CD4-positive, alpha-beta T cell treated with Interleukin-10 for 1 hour (primary cell): ENCODE results near the gene GUCY1A2.

Experiments used
- DNase-seq: peaks from one replicate; pipeline ENCODE4 v3.0.0-alpha.2; 2020

The GUCY1A2 gene

GRCh38 chr11:106998116-106998915 is 20.0 kb downstream of the GUCY1A2 start:
- DNase-seq = no peak

- no peak for DNase-seq
Measured at GRCh38 chr11:106997227-106997626, 21.0 kb downstream of the GUCY1A2 start.

DNA sequence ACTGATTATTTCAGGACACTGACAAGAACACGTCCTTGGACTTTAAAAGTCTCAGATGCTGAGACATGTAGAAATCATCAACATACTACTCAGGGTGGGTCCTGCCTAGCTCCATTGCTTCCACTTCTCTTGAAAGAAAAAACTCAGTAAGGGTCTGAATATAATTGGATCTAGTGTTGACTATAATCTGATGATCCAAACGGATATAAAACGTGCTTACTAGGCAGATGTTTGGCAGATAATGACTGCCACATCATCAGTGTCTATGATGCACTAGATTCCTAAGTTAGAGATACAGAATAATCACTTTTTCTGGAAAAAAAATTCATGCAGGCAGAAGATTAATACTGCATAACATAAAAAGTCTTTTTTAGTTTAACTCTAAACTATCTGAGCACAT is 21.6 kb downstream of the GUCY1A2 start:
- DNase-seq = no peak

GRCh38 chr11:106990331-106990730 is 27.9 kb downstream of the GUCY1A2 start:
- DNase-seq = no peak

DNA sequence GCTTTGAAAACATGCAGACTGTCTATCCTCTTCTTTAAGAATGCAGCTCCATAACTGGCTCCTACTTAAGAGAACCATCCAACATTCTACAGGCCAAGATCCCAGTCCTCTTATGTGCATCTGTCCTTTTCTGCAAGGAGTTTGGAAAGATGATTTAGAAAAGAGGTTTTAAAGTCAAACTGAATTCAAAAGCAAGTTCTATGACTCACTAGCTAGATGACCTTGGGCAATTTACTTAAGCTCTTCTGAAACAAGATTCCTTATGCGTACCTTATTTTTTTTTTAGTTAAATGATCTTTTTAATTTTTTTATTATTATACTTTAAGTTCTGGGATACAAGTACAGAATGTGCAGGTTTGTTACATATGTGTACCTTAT is 29.2 kb downstream of the GUCY1A2 start:
- no peak for DNase-seq

GRCh38 chr11:106988151-106989077 is 29.9 kb downstream of the GUCY1A2 start:
- no peak for DNase-seq

GRCh38 chr11:106986673-106987072 is 31.6 kb downstream of the GUCY1A2 start:
- no peak for DNase-seq

GRCh38 chr11:106986261-106986660 is 32.0 kb downstream of the GUCY1A2 start:
- no peak for DNase-seq

GRCh38 chr11:106983991-106984390 is 34.3 kb downstream of the GUCY1A2 start:
- no peak for DNase-seq

DNA sequence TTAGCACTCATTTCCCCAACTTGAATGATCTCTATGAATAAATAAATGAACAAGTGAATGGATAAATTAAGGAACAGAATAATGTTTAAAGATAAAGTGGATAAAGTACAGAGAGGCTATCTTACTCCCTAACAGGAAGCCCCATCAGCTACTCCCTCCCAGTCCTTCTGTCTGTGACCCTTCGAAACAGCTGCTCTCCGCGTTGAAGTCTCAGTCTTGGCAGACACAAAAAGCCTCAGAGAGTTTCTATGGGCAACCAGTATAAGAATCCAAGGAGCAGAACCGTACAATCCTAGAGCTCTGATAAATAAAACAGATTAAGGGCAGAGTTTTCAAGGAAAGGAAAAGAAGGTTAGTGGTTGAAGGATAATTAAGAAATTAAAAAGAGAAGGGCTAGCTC is 35.0 kb downstream of the GUCY1A2 start:
- no peak for DNase-seq

GRCh38 chr11:106974831-106975230 is 43.4 kb downstream of the GUCY1A2 start:
- DNase-seq = no peak

- DNase-seq = no peak
Measured at GRCh38 chr11:106971864-106972263, 46.4 kb downstream of the GUCY1A2 start.

DNA sequence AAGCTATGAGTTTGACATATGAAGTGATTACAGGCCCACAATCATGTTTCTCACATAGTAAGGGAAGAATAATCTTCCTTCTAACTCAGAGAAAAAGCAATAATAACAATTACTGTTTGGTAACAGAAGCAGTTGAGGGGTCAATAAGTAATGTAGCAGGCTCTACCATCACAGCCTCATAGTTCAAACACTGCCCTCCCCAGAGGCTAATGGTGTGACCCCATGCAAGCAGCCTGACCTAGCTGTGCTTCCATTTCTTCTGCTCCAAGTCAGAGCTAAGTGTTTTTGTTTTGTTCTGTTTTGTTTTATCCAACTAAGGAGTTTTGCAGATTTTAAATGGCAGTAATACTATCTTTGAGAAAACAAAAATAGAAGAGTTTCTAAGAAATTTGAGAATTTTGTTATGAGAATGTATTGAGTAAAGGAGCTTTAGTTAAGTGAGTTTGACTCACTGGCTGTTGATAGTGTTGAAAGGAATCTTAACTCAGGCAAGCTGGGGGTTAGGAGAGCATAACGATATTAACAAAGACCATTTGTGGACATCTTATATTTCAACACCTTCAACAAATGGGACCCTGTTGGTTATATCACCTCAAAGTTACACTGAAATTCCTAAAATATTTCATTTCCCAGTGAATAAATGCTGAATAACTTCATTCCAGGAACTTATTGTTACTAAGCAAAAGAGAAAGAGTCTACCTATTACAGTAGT is 48.5 kb downstream of the GUCY1A2 start:
- DNase-seq = no peak

DNA sequence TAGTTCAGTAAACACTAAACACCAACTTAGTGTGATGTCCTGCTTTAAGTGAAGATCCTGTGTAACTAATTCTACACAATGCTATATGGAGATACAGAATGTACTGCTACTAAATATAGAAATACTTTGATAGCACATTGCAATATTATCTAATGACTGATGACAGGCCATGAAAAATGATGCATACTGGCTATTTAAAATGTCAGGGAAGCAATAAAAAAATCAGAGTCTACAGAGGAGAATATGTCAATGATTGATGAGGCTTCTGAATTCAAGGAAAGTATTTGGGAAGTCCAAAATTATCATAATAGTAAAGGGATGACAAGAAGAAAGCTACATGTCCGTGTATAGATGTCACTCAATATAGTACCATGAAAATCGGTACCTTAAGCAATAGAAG is 55.3 kb downstream of the GUCY1A2 start:
- no peak for DNase-seq

- no peak for DNase-seq
Measured at GRCh38 chr11:106961518-106961917, 56.8 kb downstream of the GUCY1A2 start.

GRCh38 chr11:106961048-106961447 is 57.2 kb downstream of the GUCY1A2 start:
- no peak for DNase-seq

- DNase-seq = no peak
Measured at GRCh38 chr11:106959800-106960199, 58.5 kb downstream of the GUCY1A2 start.

DNA sequence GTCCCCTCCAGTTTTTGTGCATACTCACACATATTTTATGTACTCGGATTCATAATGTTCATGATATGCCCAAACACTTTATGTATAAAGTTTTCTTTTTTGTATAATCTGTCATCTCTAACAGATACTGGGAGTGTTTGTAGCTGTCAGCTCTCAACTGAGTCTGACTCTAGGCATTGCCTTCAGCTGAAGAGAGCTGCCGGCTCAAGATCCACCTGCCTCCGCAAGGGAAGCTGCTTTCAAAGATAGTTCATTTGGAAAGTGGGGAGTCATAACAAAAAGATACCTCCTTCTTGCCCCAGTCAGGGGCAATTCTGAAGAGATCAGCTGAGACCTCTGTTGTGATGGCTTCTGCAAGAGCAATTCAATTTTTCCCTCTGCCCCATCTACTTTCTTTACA is 58.9 kb downstream of the GUCY1A2 start:
- DNase-seq = no peak

GRCh38 chr11:106958517-106959248 is 59.6 kb downstream of the GUCY1A2 start:
- no peak for DNase-seq

DNA sequence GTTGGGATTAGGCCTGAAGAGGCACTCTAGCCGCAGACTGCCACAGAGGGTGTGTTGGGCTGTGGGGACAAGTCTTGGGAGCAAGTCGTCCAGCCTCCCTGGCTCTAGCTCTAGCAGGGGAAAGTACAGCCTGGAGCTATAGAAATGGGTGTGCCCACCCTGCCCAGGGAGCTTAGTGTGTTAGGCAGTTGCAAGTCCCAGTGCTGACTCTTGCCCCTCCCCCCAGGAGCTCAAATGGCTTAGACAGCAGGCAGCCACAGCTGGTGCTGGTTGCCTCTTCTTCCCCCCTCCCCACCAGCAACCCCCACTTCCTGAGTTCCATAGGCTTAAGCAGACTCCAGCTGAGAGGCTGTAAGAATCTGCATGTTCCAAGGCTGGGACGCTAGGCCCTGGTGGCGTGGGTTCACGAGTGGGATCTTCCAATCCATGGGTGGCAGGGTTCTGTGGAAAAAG is 61.2 kb downstream of the GUCY1A2 start:
- no peak for DNase-seq

DNA sequence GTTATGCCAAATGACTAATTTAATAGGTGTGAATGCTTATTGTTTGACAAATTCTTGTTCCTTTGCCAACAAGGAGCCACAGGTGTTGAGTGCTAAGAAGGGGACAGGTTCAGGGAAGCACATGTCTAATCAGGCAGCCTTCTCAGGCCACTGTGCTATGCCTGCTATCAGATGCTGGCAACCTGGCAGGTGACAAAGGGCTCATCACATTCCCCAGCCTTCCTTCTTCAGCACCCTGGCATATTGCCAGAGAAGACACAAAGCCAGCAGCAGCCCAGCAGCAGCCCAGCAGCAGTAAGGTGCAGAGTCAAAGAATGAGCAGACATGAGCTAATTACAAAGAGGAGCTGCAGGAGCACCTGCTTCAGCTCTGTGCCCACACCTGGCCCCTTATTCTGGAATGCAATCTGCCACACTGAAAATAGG is 68.2 kb downstream of the GUCY1A2 start:
- DNase-seq = no peak

DNA sequence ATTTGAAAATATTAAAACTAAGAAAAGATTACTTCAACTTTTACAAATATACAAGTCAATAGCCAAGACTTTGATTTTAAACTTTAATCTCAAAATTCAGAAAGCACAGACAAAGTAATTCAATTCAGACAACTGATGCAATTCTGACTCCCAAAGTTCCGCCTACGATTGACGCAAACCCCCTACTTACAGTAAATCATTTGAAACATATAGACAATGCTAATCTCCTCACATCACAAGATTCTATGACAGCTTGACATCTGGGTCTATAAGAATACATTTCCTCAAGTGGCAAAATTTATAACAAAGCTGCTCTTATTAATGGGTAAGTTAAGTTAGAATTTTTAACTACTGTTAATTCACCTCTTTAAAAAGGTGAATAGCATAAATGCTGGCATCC is 75.2 kb downstream of the GUCY1A2 start:
- no peak for DNase-seq

DNA sequence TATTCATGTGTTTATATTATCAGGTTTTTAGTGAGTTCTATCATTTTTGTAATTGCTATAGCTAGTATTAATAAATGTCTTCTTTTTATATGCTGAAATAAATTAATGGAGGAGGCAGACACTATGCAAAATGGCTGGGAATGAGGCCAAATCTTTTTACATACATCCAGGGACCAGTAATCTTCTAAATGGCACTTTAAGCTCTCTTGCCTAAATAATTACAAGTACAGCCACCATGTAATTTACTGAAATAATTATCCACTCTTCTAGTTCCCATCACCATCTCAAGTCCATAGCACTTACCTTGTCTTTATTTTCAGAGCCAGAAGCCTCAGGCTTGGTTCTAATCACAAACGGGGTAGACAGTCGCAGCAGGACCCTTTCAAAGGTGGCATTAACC is 79.1 kb downstream of the GUCY1A2 start:
- DNase-seq = no peak
